Retinal pigment epithelial cell (primary cell): ENCODE data around the gene TSR2.

Experiments
- DNase-seq: peaks from one replicate; pipeline ENCODE4 v3.0.0-alpha.2; 2010; ENCODE audit warnings: low read depth
- H3K4me3 ChIP-seq: 2 replicates; pipeline ENCODE4 v1.5.1; 2011; ENCODE audit warnings: mild to moderate bottlenecking, low read length, control low read depth, moderate library complexity
- TF ChIP-seq, protein P1 (sequence below): conservative IDR thresholded peaks from 2 replicates; pipeline ENCODE4 v1.5.1; 2011; ENCODE audit warnings: low read depth, low read length, control low read depth, inconsistent platforms

Gene TSR2

DNA sequence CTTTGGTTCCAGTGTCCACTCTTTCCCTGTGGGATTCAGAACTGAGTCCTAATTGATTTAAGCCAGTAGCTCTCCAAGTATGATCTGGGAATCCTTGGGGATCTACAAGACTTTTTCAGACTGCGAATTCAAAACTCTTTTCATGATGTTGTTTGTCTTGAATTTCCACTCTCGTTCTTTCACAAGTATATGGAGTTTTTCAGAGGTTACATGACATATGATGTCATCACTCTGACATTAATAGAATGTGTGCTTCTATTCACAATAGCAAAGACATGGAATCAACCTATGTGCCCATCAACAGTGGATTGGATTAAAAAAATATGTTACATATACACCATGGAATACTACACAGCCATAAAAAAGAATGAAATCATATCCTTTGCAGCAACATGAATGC is 23.2 kb upstream of the TSR2 start:
- DNase-seq: no peak
- no peak overlapping the region for H3K4me3 ChIP-seq
- TF ChIP-seq, protein P1, sequence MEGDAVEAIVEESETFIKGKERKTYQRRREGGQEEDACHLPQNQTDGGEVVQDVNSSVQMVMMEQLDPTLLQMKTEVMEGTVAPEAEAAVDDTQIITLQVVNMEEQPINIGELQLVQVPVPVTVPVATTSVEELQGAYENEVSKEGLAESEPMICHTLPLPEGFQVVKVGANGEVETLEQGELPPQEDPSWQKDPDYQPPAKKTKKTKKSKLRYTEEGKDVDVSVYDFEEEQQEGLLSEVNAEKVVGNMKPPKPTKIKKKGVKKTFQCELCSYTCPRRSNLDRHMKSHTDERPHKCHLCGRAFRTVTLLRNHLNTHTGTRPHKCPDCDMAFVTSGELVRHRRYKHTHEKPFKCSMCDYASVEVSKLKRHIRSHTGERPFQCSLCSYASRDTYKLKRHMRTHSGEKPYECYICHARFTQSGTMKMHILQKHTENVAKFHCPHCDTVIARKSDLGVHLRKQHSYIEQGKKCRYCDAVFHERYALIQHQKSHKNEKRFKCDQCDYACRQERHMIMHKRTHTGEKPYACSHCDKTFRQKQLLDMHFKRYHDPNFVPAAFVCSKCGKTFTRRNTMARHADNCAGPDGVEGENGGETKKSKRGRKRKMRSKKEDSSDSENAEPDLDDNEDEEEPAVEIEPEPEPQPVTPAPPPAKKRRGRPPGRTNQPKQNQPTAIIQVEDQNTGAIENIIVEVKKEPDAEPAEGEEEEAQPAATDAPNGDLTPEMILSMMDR: no peak

DNA sequence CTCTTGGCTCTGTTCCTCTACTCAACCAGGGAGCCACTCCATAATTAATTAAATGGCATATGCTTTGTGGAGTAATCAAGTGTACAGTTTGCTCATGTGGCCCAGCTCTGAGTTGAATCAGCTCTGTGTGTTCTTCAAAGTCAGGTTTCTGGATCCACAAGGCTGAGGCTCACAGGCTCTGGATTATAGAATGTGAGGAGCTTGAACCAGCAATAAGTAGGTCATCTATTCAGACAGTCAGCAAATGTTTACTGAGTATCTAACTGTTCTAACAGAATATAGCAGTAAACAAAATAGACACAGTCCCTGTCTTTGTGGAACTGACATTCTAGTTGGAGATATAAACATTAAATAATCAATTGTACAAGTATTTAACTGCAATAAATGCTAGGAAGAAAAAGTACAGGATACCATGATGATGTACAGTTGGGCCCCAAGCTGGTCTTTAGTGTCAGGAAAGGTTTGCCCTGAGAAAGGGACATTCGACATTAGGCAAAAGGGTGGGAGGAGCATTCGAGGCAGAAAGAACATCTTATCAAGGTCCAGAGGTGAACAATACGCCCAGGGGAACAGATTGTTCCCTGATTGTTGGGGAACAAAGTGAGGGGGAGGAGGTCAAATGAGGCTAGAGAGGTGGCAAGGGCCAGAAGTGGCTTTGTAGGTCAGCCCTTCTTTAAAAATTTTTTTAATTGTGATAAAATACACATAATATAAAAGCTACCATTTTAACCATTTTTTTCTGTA is 20.5 kb upstream of the TSR2 start:
- no peak for DNase-seq
- H3K4me3 ChIP-seq: no peak overlapping the region
- TF ChIP-seq, protein P1: no peak

GRCh38 chrX:54422168-54422567 is 18.0 kb upstream of the TSR2 start:
- TF ChIP-seq, protein P1: no peak
- no peak overlapping the region for H3K4me3 ChIP-seq
- DNase-seq: peak; percentile 3

GRCh38 chrX:54423161-54423888 is 16.9 kb upstream of the TSR2 start:
- DNase-seq: no peak
- TF ChIP-seq, protein P1: no peak
- no peak overlapping the region for H3K4me3 ChIP-seq

DNA sequence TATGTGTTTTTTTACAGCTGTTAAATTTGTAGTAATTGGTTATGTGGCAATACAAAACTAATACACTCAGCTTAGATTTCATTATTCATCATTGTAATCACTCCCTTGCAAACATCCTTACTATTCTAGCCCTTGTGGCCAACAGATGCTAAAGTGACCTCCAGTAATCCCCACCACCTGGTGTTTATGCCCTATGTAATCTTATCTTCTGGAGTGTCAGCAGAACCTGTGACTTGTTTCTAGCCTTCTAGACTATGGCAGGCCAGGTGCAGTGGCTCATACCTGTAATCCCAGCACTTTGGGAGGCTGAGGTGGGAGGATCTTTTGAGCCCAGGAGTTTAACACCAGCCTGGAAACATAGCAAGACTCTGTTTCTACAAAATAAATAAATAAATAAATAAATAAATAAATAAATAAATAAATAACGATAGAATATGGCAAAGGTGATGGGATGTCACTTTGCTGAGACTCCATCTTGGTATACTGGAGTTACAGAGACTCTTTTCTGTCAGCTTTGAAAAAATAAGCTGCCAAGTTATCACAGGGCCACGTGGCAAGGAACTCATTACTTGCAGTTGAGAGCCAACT is 12.3 kb upstream of the TSR2 start:
- no peak for DNase-seq
- TF ChIP-seq, protein P1: no peak
- no peak overlapping the region for H3K4me3 ChIP-seq

DNA sequence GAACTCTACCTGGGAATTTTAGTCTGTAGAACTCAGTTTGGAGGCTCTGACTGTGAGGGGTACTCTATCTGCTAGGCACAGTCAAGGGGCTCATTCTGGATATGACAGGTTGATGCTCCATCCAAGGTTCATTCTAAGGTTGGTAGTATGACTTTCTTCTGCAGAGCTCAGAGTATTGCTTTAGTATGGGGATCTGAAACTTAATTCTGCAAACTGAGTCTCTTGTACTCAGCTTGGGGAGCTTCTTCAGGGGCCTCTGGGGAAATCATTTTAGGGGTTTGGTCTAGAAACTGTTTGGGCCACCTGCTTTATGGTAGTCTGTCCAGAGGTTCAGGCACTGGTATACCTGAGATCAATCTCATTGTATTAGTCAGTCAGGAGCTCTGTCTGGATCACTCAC is 9.7 kb upstream of the TSR2 start:
- TF ChIP-seq, protein P1: no peak
- H3K4me3 ChIP-seq: no peak overlapping the region
- DNase-seq: no peak
